RWPE2 (cell line): Measurements from ENCODE around the gene SLC38A9.

Experiments
- ATAC-seq: fragments of 200-7000 bp; cut with Tn5 transposase; 3 replicates; pipeline ENCODE4 v1.9.1; 2021; ENCODE audit warnings: low read depth
- DNase-seq: peaks from one replicate; pipeline ENCODE4 v3.0.0-alpha.2; 2020; ENCODE audit warnings: low spot score
- H3K27ac ChIP-seq: fragments of 450-650 bp; 2 replicates; pipeline ENCODE4 v1.5.1; 2017; ENCODE audit warnings: mild to moderate bottlenecking; ENCODE audit not compliant: poor library complexity, severe bottlenecking
- H3K27me3 ChIP-seq: fragments of 250-450 bp; sonication (Bioruptor Pico); 2 replicates; pipeline ENCODE4 v1.5.1; 2021; ENCODE audit warnings: mild to moderate bottlenecking, moderate library complexity; ENCODE audit not compliant: insufficient read depth, poor library complexity, severe bottlenecking
- H3K36me3 ChIP-seq: fragments of 250-450 bp; sonication (Bioruptor Pico); 2 replicates; pipeline ENCODE4 v1.5.1; 2020; ENCODE audit warnings: low read depth, mild to moderate bottlenecking, moderate library complexity
- H3K4me1 ChIP-seq: fragments of 250-450 bp; sonication (Bioruptor Pico); 2 replicates; pipeline ENCODE4 v1.5.1; 2021; ENCODE audit warnings: mild to moderate bottlenecking, moderate library complexity; ENCODE audit not compliant: insufficient read depth, poor library complexity, severe bottlenecking
- H3K4me3 ChIP-seq: fragments of 250-450 bp; sonication (Bioruptor Pico); 2 replicates; pipeline ENCODE4 v1.5.1; 2021; ENCODE audit warnings: mild to moderate bottlenecking, moderate library complexity; ENCODE audit not compliant: severe bottlenecking
- H3K9me3 ChIP-seq: fragments of 250-450 bp; sonication (Bioruptor Pico); 2 replicates; pipeline ENCODE4 v1.5.1; 2021; ENCODE audit warnings: mild to moderate bottlenecking, moderate library complexity; ENCODE audit not compliant: severe bottlenecking
- TF ChIP-seq, protein P1 (sequence below): fragments of 450-650 bp; IDR thresholded peaks from one replicate; pipeline ENCODE4 v1.5.1; 2017; ENCODE audit warnings: mild to moderate bottlenecking, moderate library complexity; ENCODE audit not compliant: poor library complexity, severe bottlenecking

SLC38A9 gene

GRCh38 chr5:55715519-55716078, 3.5 kb upstream of the SLC38A9 start:
- no peak for ATAC-seq
- TF ChIP-seq, protein P1, sequence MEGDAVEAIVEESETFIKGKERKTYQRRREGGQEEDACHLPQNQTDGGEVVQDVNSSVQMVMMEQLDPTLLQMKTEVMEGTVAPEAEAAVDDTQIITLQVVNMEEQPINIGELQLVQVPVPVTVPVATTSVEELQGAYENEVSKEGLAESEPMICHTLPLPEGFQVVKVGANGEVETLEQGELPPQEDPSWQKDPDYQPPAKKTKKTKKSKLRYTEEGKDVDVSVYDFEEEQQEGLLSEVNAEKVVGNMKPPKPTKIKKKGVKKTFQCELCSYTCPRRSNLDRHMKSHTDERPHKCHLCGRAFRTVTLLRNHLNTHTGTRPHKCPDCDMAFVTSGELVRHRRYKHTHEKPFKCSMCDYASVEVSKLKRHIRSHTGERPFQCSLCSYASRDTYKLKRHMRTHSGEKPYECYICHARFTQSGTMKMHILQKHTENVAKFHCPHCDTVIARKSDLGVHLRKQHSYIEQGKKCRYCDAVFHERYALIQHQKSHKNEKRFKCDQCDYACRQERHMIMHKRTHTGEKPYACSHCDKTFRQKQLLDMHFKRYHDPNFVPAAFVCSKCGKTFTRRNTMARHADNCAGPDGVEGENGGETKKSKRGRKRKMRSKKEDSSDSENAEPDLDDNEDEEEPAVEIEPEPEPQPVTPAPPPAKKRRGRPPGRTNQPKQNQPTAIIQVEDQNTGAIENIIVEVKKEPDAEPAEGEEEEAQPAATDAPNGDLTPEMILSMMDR: no peak

DNA sequence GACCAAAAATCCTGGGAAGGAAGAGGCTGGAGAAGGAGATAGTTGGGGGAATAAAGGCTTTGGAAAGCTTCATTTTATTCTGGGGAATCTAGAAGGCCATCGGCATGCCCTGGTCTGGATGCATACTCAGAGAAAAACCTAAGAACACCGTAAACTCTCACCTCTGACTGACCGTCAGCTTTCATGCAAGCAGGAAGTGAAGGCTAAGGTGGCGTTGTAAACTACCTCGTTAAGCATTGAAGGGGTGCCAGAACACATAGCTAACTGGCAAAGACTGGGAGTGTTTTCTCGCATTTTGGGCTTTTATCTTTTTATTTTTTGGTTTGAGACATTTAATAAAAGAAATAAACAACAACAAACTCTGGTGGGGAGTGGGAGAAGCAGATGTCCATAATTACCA, 2.6 kb upstream of the SLC38A9 start:
- DNase-seq (no peak), ATAC-seq (no peak)
- Histone ChIP-seq H3K4me3 (no peak overlapping the region), H3K36me3 (no peaks in the 10 kb centered on the region), H3K9me3 (no peaks in the 10 kb centered on the region), H3K4me1 (no peaks in the 10 kb centered on the region), H3K27me3 (no peaks in the 10 kb centered on the region), H3K27ac (no peak overlapping the region)
- TF ChIP-seq, protein P1: no peak

More at GRCh38 chr5:55715519-55716078, 3.5 kb upstream of the SLC38A9 start:
- Histone ChIP-seq H3K27me3 (no peaks in the 10 kb centered on the region), H3K27ac (no peak overlapping the region), H3K4me3 (no peak overlapping the region), H3K4me1 (no peaks in the 10 kb centered on the region), H3K36me3 (no peaks in the 10 kb centered on the region), H3K9me3 (no peaks in the 10 kb centered on the region)
- no peak for DNase-seq

- H3K4me3 ChIP-seq: no peak overlapping the region
- no peaks in the 10 kb centered on the region for H3K36me3 ChIP-seq
- DNase-seq: no peak
- H3K9me3 ChIP-seq: no peaks in the 10 kb centered on the region
- H3K4me1 ChIP-seq: no peaks in the 10 kb centered on the region
- TF ChIP-seq, protein P1: peak; percentile 15
- no peak for ATAC-seq
- no peaks in the 10 kb centered on the region for H3K27me3 ChIP-seq
- no peak overlapping the region for H3K27ac ChIP-seq
Observed at GRCh38 chr5:55714339-55714738, 2.2 kb upstream of the SLC38A9 start.

- ATAC-seq (no peak), DNase-seq (no peak)
- H3K27ac ChIP-seq: no peak overlapping the region
- no peaks in the 10 kb centered on the region for H3K27me3 ChIP-seq
- peaks cover under 1% of the 10 kb centered on the region; the same call in 1 of the 2 replicates for H3K36me3 ChIP-seq
- no peaks in the 10 kb centered on the region for H3K9me3 ChIP-seq
- peaks cover 3% of the 10 kb centered on the region for H3K4me1 ChIP-seq
- no peak overlapping the region for H3K4me3 ChIP-seq
- TF ChIP-seq, protein P1: no peak
Observed at GRCh38 chr5:55713871-55714270, 1.7 kb upstream of the SLC38A9 start.

GRCh38 chr5:55711507-55712022, 559 bp downstream of the SLC38A9 start:
- DNase-seq (no peak), ATAC-seq (no peak)
- H3K9me3 ChIP-seq: no peaks in the 10 kb centered on the region
- TF ChIP-seq, protein P1: no peak
- H3K27ac ChIP-seq: peak overlapping the region; percentile 4
- H3K4me1 ChIP-seq: peaks cover 8% of the 10 kb centered on the region
- H3K36me3 ChIP-seq: peaks cover 12% of the 10 kb centered on the region
- no peaks in the 10 kb centered on the region for H3K27me3 ChIP-seq
- H3K4me3 ChIP-seq: peak overlapping the region; percentile 56
